BE2C (cell line): Measurements from ENCODE around the gene EXOC6B.

ENCODE experiments used
- DNase-seq: peaks from one replicate; pipeline ENCODE4 v3.0.0-alpha.2; 2020
- H3K27me3 ChIP-seq: fragments of 250-450 bp; sonication (Bioruptor Pico); 2 replicates; pipeline ENCODE4 v1.5.1; 2020; ENCODE audit warnings: mild to moderate bottlenecking
- H3K36me3 ChIP-seq: fragments of 250-450 bp; sonication (Bioruptor Pico); 2 replicates; pipeline ENCODE4 v1.5.1; 2020; ENCODE audit warnings: mild to moderate bottlenecking
- H3K4me1 ChIP-seq: fragments of 250-450 bp; sonication (Bioruptor Pico); 2 replicates; pipeline ENCODE4 v1.5.1; 2020
- H3K4me3 ChIP-seq: 2 replicates; pipeline ENCODE4 v1.5.1; 2011; ENCODE audit warnings: low read depth, low read length
- H3K9me3 ChIP-seq: fragments of 250-450 bp; sonication (Bioruptor Pico); 2 replicates; pipeline ENCODE4 v1.5.1; 2020
- CTCF ChIP-seq: IDR thresholded peaks from 2 replicates; pipeline ENCODE4 v1.5.1; 2012; ENCODE audit warnings: mild to moderate bottlenecking, low read depth, low read length

EXOC6B gene

DNA sequence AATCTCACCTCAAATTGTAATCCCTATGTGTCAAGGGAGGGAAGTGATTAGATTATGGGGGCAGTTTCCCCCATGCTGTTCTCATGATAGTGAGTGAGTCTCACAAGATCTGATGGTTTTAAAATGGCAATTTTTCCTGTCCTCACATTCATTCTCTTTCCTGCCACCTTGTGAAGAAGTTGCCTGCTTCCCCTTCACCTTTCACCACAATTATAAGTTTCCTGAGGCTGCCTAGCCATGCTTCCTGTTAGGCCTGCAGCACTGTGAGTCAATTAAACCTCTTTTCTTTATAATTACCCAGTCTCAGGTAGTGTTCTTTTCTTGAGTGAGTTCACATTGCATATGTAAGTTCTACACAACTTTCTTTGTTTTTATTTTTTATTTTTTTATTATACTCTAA lies 271.5 kb downstream of the EXOC6B start:
- Histone ChIP-seq H3K36me3 (no peaks in the 10 kb centered on the region), H3K4me1 (no peaks in the 10 kb centered on the region), H3K9me3 (no peaks in the 10 kb centered on the region), H3K27me3 (no peaks in the 10 kb centered on the region), H3K4me3 (no peak overlapping the region)
- no peak for TF ChIP-seq CTCF
- no peak for DNase-seq

DNA sequence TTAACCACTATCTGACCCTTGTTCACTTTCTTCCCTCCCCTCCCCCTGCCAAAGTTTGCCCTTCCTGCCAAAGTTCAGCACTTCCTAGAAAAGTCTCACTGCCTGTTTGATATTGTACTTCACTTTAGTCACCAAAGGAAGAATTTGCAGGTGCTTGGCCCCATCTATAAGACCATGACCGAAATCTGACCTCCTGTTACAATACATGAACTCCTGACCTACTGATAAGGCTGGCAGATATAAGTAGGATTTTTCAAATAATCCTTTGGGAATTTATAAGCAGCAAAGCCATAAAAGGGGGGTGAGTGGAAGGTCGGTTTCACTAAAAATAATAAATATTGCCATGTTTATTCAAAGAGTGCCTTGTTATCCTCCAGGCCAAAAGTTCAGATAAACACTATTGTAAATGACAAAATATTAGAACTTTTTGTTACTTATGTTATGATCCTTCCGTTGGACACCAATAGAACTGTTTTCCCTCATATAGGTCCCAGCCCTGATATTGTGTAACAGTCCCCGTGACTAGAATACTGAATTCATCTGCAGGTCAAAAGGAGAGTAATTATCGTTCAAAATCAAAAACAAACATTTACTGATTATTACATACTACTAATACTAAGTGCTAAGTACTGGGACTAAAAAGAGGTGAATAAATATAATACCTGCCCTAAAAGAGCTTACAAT lies 277.6 kb downstream of the EXOC6B start:
- no peak overlapping the region for H3K4me3 ChIP-seq
- H3K36me3 ChIP-seq: no peaks in the 10 kb centered on the region
- no peak for DNase-seq
- H3K27me3 ChIP-seq: no peaks in the 10 kb centered on the region
- no peaks in the 10 kb centered on the region for H3K9me3 ChIP-seq
- no peak for TF ChIP-seq CTCF
- H3K4me1 ChIP-seq: no peaks in the 10 kb centered on the region

DNA sequence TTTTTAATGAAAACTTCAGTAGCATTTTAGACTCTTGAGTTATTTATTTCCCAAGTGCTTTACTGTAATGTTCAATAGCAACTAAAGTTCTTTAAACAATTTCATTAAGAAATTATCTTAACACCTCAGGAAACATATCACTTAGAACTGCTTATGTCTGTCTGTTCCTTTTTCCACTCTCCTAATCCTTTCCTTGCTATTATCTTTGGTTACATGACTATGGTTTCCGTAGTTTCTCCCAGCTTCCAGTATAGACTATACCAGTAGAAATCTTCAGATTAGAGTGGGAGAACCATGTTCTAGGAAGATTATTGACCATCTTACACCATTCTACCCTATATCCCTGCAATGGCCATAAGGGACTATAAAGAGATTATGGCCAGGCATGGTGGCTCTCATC lies 280.0 kb downstream of the EXOC6B start:
- Histone ChIP-seq H3K4me1 (no peaks in the 10 kb centered on the region), H3K4me3 (no peak overlapping the region), H3K9me3 (no peaks in the 10 kb centered on the region), H3K36me3 (no peaks in the 10 kb centered on the region), H3K27me3 (no peaks in the 10 kb centered on the region)
- no peak for TF ChIP-seq CTCF
- DNase-seq: no peak

DNA sequence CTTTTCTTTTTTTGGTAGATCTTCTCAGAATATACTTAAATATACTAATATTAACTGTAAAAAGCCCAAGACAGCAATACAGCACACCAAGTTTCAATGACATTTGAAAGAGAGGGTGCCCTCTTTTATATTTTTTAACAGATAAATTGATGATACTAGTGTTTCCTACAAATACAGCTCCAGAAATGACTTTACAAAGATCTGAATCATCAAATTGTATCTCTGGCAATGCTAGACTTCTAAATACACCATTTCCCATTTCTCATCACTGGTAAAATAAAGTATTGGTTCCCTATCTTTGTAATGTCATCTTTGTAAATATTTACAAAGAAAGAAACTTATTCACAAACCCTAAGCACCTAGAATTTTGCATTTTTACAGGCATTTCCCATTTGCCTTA lies 281.3 kb downstream of the EXOC6B start:
- Histone ChIP-seq H3K4me3 (no peak overlapping the region), H3K9me3 (no peaks in the 10 kb centered on the region), H3K4me1 (no peaks in the 10 kb centered on the region), H3K27me3 (no peaks in the 10 kb centered on the region), H3K36me3 (no peaks in the 10 kb centered on the region)
- TF ChIP-seq CTCF: no peak
- no peak for DNase-seq

DNA sequence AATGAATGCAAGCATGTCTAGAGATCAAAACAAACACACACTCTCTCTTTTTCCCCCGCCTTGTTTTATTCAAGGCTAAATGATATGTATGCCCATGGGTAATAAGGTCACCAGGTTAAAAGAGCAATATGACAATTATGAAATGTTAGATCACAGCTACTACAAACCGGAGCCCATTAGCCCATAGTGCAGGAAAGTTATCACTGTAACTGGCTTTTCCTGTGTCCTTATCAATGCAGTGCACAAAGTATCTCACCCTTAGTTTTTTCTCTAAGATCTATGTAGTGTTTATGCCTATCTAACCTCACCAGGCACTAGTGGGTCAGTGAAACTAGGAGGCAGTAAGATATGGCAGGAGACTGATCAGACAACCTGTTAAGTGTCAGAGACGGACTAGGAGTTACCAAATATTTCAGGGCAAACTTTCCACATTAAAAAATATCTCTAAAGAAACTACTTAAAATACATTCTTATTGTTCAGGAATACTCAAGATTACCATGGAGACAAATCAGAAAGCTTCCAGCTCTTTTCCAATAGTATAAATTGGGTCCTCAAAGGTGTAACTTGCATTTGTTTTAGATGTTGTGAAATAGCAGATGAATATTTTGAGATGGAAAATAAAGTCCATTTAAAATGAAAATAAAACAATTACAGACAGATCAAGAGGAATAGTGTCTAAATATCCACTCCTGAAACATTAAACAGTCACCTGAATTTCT lies 282.2 kb downstream of the EXOC6B start:
- no peak for TF ChIP-seq CTCF
- Histone ChIP-seq H3K4me1 (no peaks in the 10 kb centered on the region), H3K27me3 (no peaks in the 10 kb centered on the region), H3K9me3 (no peaks in the 10 kb centered on the region), H3K4me3 (no peak overlapping the region), H3K36me3 (no peaks in the 10 kb centered on the region)
- no peak for DNase-seq

GRCh38 chr2:72539071-72539552 lies 286.7 kb downstream of the EXOC6B start:
- DNase-seq: no peak
- Histone ChIP-seq H3K36me3 (no peaks in the 10 kb centered on the region), H3K27me3 (no peaks in the 10 kb centered on the region), H3K4me3 (no peak overlapping the region), H3K9me3 (no peaks in the 10 kb centered on the region), H3K4me1 (no peaks in the 10 kb centered on the region)
- no peak for TF ChIP-seq CTCF
